CD14-positive monocyte (primary cell): ENCODE data around the gene SCNN1A. TPM values are rescaled to one million over a fixed set of nuclear protein-coding genes. Genes with fewer than 3 reads are reported as not detected.

Experiments
- DNase-seq, 3 donors: peaks; one replicate each; pipeline ENCODE4 v3.0.0-alpha.2; 2011 to 2022
- H2AFZ ChIP-seq: 2 replicates; pipeline ENCODE4 v1.6.0; 2012; ENCODE audit warnings: mild to moderate bottlenecking, low read depth, low read length, inconsistent platforms; ENCODE audit not compliant: insufficient read depth, poor library complexity, severe bottlenecking
- H3K27ac ChIP-seq, 2 donors: 1 replicate in 1 of 2; 2 replicates in 1 of 2; pipeline ENCODE4 v1.5.1; 2012 to 2013; ENCODE audit warnings: low read length in 2 of 2, control low read depth in 1 of 2, inconsistent platforms in 1 of 2, low read depth in 1 of 2, mild to moderate bottlenecking in 1 of 2
- H3K27me3 ChIP-seq, 2 donors: one replicate each; pipeline versions ENCODE4 v1.6.0 to v1.6.1; 2011 to 2013; ENCODE audit warnings: low read length in 2 of 2; ENCODE audit not compliant: control insufficient read depth in 2 of 2, insufficient read depth in 2 of 2
- H3K36me3 ChIP-seq, 2 donors: replicated peaks in 1 of 2; 1 replicate in 1 of 2; 2 replicates in 1 of 2; pipeline versions ENCODE4 v1.5.1 to v1.6.1; 2012 to 2013; ENCODE audit warnings: low read length in 2 of 2, control low read depth in 1 of 2, inconsistent platforms in 1 of 2, mild to moderate bottlenecking in 1 of 2; ENCODE audit not compliant: insufficient read depth in 2 of 2, control insufficient read depth in 1 of 2
- H3K4me1 ChIP-seq, 2 donors: 1 replicate in 1 of 2; 2 replicates in 1 of 2; pipeline versions ENCODE4 v1.5.1 to v1.6.1; 2012 to 2013; ENCODE audit warnings: low read length in 2 of 2, control low read depth in 1 of 2, inconsistent platforms in 1 of 2, mild to moderate bottlenecking in 1 of 2, moderate library complexity in 1 of 2; ENCODE audit not compliant: insufficient read depth in 2 of 2, control insufficient read depth in 1 of 2
- H3K4me2 ChIP-seq: replicated peaks from 2 replicates; pipeline ENCODE3; 2012; ENCODE audit warnings: low read length, moderate library complexity, mild to moderate bottlenecking; ENCODE audit not compliant: poor library complexity, severe bottlenecking; ENCODE audit errors: extremely low read depth
- H3K4me3 ChIP-seq, 3 experiments: fragments of 200-600 bp in 1 of 3; sonication (generic) in 1 of 3; replicated peaks in 1 of 3; 1 replicate in 2 of 3; 2 replicates in 1 of 3; pipeline ENCODE4 v1.5.1; 2011 to 2013; ENCODE audit warnings: low read length in 3 of 3, mild to moderate bottlenecking in 3 of 3, control low read depth in 2 of 3, low read depth in 2 of 3, inconsistent platforms in 1 of 3, moderate library complexity in 1 of 3
- H3K79me2 ChIP-seq: 2 replicates; pipeline ENCODE4 v1.6.0; 2012; ENCODE audit warnings: mild to moderate bottlenecking, control low read depth, inconsistent platforms, low read length, moderate library complexity; ENCODE audit not compliant: insufficient read depth
- H3K9ac ChIP-seq: 2 replicates; pipeline ENCODE4 v1.6.0; 2017; ENCODE audit warnings: low read length, mild to moderate bottlenecking; ENCODE audit not compliant: insufficient read depth, poor library complexity, severe bottlenecking
- H3K9me3 ChIP-seq, 2 donors: replicated peaks in 1 of 2; 1 replicate in 1 of 2; 2 replicates in 1 of 2; pipeline versions ENCODE4 v1.5.1 to v1.6.1; 2012 to 2013; ENCODE audit warnings: low read length in 2 of 2, control low read depth in 1 of 2; ENCODE audit not compliant: control insufficient read depth in 1 of 2, insufficient read depth in 1 of 2
- H4K20me1 ChIP-seq: 2 replicates; pipeline ENCODE4 v1.6.0; 2012; ENCODE audit warnings: mild to moderate bottlenecking, low read length, control low read depth, moderate library complexity; ENCODE audit not compliant: insufficient read depth
- H3K27ac Mint-ChIP-seq, 7 donors: one replicate each; pipeline ENCODE4 v1.8.0; 2020; ENCODE audit warnings: mild to moderate bottlenecking in 7 of 7, mixed read lengths in 7 of 7, moderate library complexity in 6 of 7, inconsistent platforms in 2 of 7
- H3K27me3 Mint-ChIP-seq, 3 donors: one replicate each; pipeline ENCODE4 v1.8.0; 2021 to 2022; ENCODE audit warnings: low read depth in 3 of 3, mild to moderate bottlenecking in 3 of 3, mixed read lengths in 3 of 3, moderate library complexity in 3 of 3, inconsistent platforms in 1 of 3
- H3K36me3 Mint-ChIP-seq, 2 donors: one replicate each; pipeline ENCODE4 v1.8.0; 2020; ENCODE audit warnings: mixed read lengths in 2 of 2, inconsistent platforms in 1 of 2, mild to moderate bottlenecking in 1 of 2
- H3K4me1 Mint-ChIP-seq: one replicate; pipeline ENCODE4 v1.8.0; 2020; ENCODE audit warnings: mild to moderate bottlenecking, mixed read lengths
- H3K4me3 Mint-ChIP-seq, 2 donors: one replicate each; pipeline ENCODE4 v1.8.0; 2020; ENCODE audit warnings: mild to moderate bottlenecking in 2 of 2, mixed read lengths in 2 of 2, moderate library complexity in 1 of 2
- H3K9me3 Mint-ChIP-seq, 7 donors: one replicate each; pipeline ENCODE4 v1.8.0; 2020 to 2022; ENCODE audit warnings: mixed read lengths in 7 of 7, mild to moderate bottlenecking in 6 of 7, moderate library complexity in 6 of 7, inconsistent platforms in 2 of 7
- WGBS: methylation state at CpG from one replicate; pipeline ENCODE4 v1.1.5; 2013; ENCODE audit warnings: missing lambda C conversion rate; ENCODE audit not compliant: insufficient coverage; 5-methylcytosine and 5-hydroxymethylcytosine counted together
- intact Hi-C, 2 donors: fragments of 100-400 bp; cut with micrococcal nuclease; formaldehyde crosslinking; loops; one replicate each; pipeline versions ENCODE4 v1.15.0 to v1.15.1; 2023
- polyA plus RNA-seq, 3 donors: library from polyadenylated mRNA; depleted of rRNA in 1 of 3; unstranded in 2 of 3; stranded (reverse) in 1 of 3; fragments of 300-500 nt in 2 of 3; fragments of >200 nt in 1 of 3; fragmentation: Illumina TruSeq in 2 of 3; gene quantifications; 1 replicate in 2 of 3; 2 replicates in 1 of 3; pipeline ENCODE4 v1.2.3, GENCODE V29; 2012 to 2021
- TF ChIP-seq, protein P1 (sequence below): fragments of 200-600 bp; IDR thresholded peaks from one replicate; pipeline ENCODE4 v1.8.0; 2022; ENCODE audit warnings: antibody characterized with exemption, mild to moderate bottlenecking

The SCNN1A gene
- polyA plus RNA-seq, 3 donors: 0.11 to 0.68 (median 0.63) TPM

DNA sequence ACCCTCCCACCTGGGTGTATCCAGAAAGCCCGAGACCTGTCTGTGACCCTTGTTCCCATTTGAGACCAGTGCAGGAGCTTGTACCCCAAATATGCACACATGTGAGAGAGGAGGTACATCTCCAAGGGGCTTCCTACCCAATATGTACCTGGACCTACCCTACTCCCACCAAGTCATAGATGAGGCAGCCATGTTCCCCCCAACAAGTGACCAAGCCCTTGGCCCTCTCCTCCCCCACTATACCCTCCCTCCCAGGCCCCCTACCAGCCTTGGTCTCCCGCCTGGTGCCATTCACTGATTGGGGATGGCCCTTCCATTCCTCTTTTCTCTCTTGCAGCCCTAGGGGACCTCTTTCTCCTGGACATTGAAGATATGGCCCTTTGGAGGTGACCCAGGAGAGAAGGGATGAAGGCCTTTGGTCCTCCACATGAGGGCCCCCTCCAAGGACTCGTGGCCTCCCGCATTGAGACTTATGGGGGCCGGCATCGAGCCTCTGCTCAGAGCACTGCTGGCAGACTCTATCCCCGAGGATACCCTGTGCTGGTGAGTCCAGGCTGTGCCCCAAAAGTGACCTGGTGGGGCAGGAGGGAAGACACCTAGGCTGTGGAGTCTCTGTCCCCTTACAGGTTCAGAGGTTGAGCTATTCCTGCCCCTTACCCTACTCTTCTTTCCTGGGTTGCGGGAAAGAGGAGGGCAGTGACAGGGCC, 63.4 kb downstream of the SCNN1A start:
- peaks cover 0 to 2% (median 0%) of the 10 kb centered on the region in 7 donors for H3K9me3 Mint-ChIP-seq
- H3K79me2 ChIP-seq: no peaks in the 10 kb centered on the region
- no peak for DNase-seq
- no peak overlapping the region for H3K4me3 Mint-ChIP-seq
- peaks cover 3 to 14% of the 10 kb centered on the region in 2 donors for H3K27me3 ChIP-seq
- no peak overlapping the region for H3K4me2 ChIP-seq
- TF ChIP-seq, protein P1, sequence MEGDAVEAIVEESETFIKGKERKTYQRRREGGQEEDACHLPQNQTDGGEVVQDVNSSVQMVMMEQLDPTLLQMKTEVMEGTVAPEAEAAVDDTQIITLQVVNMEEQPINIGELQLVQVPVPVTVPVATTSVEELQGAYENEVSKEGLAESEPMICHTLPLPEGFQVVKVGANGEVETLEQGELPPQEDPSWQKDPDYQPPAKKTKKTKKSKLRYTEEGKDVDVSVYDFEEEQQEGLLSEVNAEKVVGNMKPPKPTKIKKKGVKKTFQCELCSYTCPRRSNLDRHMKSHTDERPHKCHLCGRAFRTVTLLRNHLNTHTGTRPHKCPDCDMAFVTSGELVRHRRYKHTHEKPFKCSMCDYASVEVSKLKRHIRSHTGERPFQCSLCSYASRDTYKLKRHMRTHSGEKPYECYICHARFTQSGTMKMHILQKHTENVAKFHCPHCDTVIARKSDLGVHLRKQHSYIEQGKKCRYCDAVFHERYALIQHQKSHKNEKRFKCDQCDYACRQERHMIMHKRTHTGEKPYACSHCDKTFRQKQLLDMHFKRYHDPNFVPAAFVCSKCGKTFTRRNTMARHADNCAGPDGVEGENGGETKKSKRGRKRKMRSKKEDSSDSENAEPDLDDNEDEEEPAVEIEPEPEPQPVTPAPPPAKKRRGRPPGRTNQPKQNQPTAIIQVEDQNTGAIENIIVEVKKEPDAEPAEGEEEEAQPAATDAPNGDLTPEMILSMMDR: no peak
- peaks cover 16 to 36% (median 27%) of the 10 kb centered on the region in 3 donors for H3K27me3 Mint-ChIP-seq
- peaks cover 21% of the 10 kb centered on the region for H3K4me1 Mint-ChIP-seq
- no peaks in the 10 kb centered on the region for H3K9me3 ChIP-seq
- intact Hi-C loops: no loop called here
- no peak overlapping the region for H3K4me3 ChIP-seq
- H3K27ac Mint-ChIP-seq: peak overlapping the region in 1 of 7 donors; percentile 36
- H3K36me3 Mint-ChIP-seq: peaks cover 0 to 4% of the 10 kb centered on the region in 2 donors
- 98% methylated on average over 5 of the region's 8 CpGs for WGBS
- H3K27ac ChIP-seq: no peak overlapping the region
- H3K9ac ChIP-seq: no peak overlapping the region
- peaks cover 19 to 29% of the 10 kb centered on the region in 2 donors for H3K4me1 ChIP-seq
- no peaks in the 10 kb centered on the region for H4K20me1 ChIP-seq
- no peaks in the 10 kb centered on the region for H3K36me3 ChIP-seq
- H2AFZ ChIP-seq: no peak overlapping the region

DNA sequence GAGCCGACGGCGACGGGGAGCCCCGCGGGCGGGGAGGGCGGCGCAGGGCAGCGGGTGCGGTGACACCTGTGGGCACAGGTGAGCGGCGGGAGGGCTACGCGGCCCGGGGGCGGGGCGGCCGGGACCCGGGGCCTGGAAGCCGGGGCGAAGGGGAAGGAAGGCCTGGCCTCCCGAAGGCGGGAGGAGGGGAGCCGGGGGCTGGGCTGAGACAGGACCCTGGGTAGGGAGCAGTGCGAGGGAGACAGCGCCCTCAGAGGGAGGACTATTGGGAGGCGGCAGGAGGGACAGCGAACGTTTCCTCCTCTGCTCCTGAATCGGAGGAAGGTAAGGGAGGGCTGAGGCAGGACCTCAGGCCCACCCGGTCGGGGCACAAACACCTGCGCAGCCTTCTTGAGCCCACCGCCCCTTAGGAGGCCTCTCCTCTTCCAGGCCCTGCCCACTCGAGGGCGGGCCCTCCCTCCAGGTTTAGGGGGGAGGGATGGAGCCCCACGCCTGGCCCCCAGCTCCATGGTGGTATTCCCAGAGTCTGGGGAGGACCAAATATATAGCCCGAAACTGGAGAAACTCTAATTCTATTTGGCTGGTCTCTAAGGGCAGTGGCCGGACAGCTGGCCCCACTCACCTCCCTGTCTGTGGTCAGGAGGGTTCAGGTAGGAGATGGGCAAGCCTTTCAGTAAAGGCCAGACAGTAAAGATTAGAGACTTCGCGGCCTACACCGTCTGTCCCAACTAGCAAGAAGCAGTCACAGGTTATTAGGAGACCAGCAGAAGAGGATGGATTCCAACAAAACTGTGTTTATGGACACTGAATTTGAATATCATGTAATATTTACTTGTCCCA, 64.4 kb downstream of the SCNN1A start:
- Mint-ChIP-seq H3K4me3 (peak overlapping the region; percentile 45 to 55), H3K4me1 (peaks cover 26% of the 10 kb centered on the region), H3K36me3 (peaks cover 0 to 4% of the 10 kb centered on the region in 2 donors), H3K9me3 (peaks cover 0 to 2% (median 0%) of the 10 kb centered on the region in 7 donors), H3K27me3 (peaks cover 16 to 36% (median 27%) of the 10 kb centered on the region in 3 donors), H3K27ac (no peak overlapping the region)
- no peaks in the 10 kb centered on the region for H3K36me3 ChIP-seq
- no peak for DNase-seq
- no peaks in the 10 kb centered on the region for H4K20me1 ChIP-seq
- H2AFZ ChIP-seq: no peak overlapping the region
- no peak overlapping the region for H3K27ac ChIP-seq
- H3K4me1 ChIP-seq: peaks cover 21 to 31% of the 10 kb centered on the region in 2 donors
- H3K79me2 ChIP-seq: no peaks in the 10 kb centered on the region
- WGBS: 11% methylated on average over 33 of the region's 43 CpGs
- no peaks in the 10 kb centered on the region for H3K9me3 ChIP-seq
- peak overlapping the region; percentile 71 for H3K4me2 ChIP-seq
- H3K9ac ChIP-seq: peak overlapping the region; percentile 46
- H3K27me3 ChIP-seq: peaks cover 3 to 14% of the 10 kb centered on the region in 2 donors
- intact Hi-C loops: no loop called here
- TF ChIP-seq, protein P1: no peak
- peak overlapping the region in 1 of 3 experiments; percentile 62 for H3K4me3 ChIP-seq
